Hepatocyte (in vitro differentiated cells): Measurements from ENCODE around the gene KRTAP29-1.

Experiments used
- CTCF ChIP-seq: fragments of 200-600 bp; sonication (generic); IDR thresholded peaks from 2 replicates; pipeline ENCODE4 v1.5.1; 2016; ENCODE audit warnings: antibody characterized with exemption, mild to moderate bottlenecking; ENCODE audit not compliant: poor library complexity
- EZH2 ChIP-seq: fragments of 200-600 bp; sonication (generic); IDR thresholded peaks from 2 replicates; pipeline ENCODE4 v1.6.1; 2016; ENCODE audit warnings: antibody characterized with exemption, mild to moderate bottlenecking, borderline replicate concordance

- TF ChIP-seq CTCF: no peak
- TF ChIP-seq EZH2: no peak
Measured at GRCh38 chr17:41302981-41303380, 330 bp upstream of the KRTAP29-1 start.
